ENCODE measurements around the gene RHBDL2. TPM values are rescaled to one million over a fixed set of nuclear protein-coding genes. Genes with fewer than 3 reads are reported as not detected.

RHBDL2 gene
- total and polyA plus RNA-seq, 9 of the 15 experiments (the other 6 are each of a cell fraction or from before 2014, with no cell fraction given), result not detected

DNA sequence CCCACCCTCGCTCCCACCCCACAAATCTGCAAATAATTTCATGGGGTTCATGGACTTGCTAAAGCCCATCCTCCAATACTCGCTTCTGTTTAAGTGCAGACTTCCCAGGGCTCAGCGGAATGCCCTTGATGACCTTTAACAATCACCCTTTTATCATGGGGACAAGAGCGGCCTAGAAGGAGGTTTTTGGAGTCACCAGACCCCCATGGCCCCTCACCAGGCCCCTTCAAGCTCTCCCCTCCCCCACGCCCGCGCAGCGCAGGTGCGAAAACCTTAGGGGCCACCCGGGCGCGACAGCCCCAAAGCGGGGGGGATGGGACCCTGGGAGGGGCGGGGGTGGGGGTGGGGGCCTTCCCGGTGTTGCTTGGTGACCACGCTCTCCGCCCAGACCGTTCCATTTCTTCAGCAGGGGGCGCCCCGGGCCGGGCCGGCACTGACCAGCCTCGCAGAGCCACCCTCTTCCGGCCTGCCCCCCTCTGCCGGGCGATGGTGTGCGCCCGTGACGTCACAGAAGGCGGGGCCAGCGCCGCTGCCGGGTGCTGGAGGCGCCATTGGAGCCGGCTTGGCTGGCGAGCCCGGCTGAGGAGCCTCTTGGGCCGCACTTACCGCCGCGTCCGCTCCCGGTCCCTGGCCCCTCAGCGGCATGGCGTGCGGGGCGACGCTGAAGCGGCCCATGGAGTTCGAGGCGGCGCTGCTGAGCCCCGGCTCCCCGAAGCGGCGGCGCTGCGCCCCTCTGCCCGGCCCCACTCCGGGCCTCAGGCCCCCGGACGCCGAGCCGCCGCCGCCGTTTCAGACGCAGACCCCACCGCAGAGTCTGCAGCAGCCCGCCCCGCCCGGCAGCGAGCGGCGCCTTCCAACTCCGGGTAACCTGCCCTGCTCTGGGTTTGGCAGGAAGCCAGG, 49.4 kb upstream of the RHBDL2 start, which contains the start of gene AKIRIN1 (continued):
- TF ChIP-seq, protein P1, sequence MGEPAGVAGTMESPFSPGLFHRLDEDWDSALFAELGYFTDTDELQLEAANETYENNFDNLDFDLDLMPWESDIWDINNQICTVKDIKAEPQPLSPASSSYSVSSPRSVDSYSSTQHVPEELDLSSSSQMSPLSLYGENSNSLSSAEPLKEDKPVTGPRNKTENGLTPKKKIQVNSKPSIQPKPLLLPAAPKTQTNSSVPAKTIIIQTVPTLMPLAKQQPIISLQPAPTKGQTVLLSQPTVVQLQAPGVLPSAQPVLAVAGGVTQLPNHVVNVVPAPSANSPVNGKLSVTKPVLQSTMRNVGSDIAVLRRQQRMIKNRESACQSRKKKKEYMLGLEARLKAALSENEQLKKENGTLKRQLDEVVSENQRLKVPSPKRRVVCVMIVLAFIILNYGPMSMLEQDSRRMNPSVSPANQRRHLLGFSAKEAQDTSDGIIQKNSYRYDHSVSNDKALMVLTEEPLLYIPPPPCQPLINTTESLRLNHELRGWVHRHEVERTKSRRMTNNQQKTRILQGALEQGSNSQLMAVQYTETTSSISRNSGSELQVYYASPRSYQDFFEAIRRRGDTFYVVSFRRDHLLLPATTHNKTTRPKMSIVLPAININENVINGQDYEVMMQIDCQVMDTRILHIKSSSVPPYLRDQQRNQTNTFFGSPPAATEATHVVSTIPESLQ (CRISPR knock-in tag; IDR thresholded peaks at IDR 0.05), result peak; percentile 55; the same call in 1 of the 2 replicates
- 0 out of 2 replicates have a peak, but pooled peaks have one; percentile 42 for TF ChIP-seq NCOR1 (IDR thresholded peaks at IDR 0.05)
- TF ChIP-seq, protein P2, sequence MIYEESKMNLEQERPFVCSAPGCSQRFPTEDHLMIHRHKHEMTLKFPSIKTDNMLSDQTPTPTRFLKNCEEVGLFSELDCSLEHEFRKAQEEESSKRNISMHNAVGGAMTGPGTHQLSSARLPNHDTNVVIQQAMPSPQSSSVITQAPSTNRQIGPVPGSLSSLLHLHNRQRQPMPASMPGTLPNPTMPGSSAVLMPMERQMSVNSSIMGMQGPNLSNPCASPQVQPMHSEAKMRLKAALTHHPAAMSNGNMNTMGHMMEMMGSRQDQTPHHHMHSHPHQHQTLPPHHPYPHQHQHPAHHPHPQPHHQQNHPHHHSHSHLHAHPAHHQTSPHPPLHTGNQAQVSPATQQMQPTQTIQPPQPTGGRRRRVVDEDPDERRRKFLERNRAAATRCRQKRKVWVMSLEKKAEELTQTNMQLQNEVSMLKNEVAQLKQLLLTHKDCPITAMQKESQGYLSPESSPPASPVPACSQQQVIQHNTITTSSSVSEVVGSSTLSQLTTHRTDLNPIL (CRISPR knock-in tag; IDR thresholded peaks at IDR 0.05), result no peak
- TF ChIP-seq HNRNPUL1 (IDR thresholded peaks at IDR 0.05; ENCODE audit: low read length), result no peak
- peak; percentile 60; the same call in 1 of the 2 replicates for TF ChIP-seq KLF1 (tag; IDR thresholded peaks at IDR 0.05)
- TF ChIP-seq DNMT1 (IDR thresholded peaks at IDR 0.05), result no peak
- no peak for TF ChIP-seq SREBF2 (CRISPR knock-in tag; IDR thresholded peaks at IDR 0.05)
- no peak; the same call in 1 of the 2 replicates for TF ChIP-seq ZNF644 (tag; IDR thresholded peaks at IDR 0.05; ENCODE audit: low read depth)
- TF ChIP-seq, protein P3, sequence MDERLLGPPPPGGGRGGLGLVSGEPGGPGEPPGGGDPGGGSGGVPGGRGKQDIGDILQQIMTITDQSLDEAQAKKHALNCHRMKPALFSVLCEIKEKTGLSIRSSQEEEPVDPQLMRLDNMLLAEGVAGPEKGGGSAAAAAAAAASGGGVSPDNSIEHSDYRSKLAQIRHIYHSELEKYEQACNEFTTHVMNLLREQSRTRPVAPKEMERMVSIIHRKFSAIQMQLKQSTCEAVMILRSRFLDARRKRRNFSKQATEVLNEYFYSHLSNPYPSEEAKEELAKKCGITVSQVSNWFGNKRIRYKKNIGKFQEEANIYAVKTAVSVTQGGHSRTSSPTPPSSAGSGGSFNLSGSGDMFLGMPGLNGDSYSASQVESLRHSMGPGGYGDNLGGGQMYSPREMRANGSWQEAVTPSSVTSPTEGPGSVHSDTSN (CRISPR knock-in tag; IDR thresholded peaks at IDR 0.05; ENCODE audit: low read depth), result no peak
- TF ChIP-seq, protein P3 (tag; conservative IDR thresholded peaks at IDR 0.05; ENCODE audit: low read depth), result no peak
- no peak for TF ChIP-seq RHOXF2B (CRISPR knock-in tag; conservative IDR thresholded peaks at IDR 0.05)
- peak; percentile 38; the same call in 1 of the 2 replicates for TF ChIP-seq MAFF (IDR thresholded peaks at IDR 0.05; ENCODE audit: low read length)
- TF ChIP-seq, protein P4, sequence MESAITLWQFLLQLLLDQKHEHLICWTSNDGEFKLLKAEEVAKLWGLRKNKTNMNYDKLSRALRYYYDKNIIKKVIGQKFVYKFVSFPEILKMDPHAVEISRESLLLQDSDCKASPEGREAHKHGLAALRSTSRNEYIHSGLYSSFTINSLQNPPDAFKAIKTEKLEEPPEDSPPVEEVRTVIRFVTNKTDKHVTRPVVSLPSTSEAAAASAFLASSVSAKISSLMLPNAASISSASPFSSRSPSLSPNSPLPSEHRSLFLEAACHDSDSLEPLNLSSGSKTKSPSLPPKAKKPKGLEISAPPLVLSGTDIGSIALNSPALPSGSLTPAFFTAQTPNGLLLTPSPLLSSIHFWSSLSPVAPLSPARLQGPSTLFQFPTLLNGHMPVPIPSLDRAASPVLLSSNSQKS (CRISPR knock-in tag; IDR thresholded peaks at IDR 0.05), result no peak
- no peak for TF ChIP-seq NFATC3 (IDR thresholded peaks at IDR 0.05)
- TF ChIP-seq, protein P5, sequence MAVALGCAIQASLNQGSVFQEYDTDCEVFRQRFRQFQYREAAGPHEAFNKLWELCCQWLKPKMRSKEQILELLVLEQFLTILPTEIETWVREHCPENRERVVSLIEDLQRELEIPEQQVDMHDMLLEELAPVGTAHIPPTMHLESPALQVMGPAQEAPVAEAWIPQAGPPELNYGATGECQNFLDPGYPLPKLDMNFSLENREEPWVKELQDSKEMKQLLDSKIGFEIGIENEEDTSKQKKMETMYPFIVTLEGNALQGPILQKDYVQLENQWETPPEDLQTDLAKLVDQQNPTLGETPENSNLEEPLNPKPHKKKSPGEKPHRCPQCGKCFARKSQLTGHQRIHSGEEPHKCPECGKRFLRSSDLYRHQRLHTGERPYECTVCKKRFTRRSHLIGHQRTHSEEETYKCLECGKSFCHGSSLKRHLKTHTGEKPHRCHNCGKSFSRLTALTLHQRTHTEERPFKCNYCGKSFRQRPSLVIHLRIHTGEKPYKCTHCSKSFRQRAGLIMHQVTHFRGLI (CRISPR knock-in tag; IDR thresholded peaks at IDR 0.05), result no peak
- TF ChIP-seq ZZZ3 (IDR thresholded peaks at IDR 0.05), result no peak
- no peak for TF ChIP-seq RBM39 (optimal IDR thresholded peaks at IDR 0.05; ENCODE audit: low read depth, low read length)
- TF ChIP-seq ZNF707 (CRISPR knock-in tag; conservative IDR thresholded peaks at IDR 0.05), result no peak
- TF ChIP-seq ZNF12 (CRISPR knock-in tag; IDR thresholded peaks at IDR 0.05), result no peak
- no peak for TF ChIP-seq KAT7 (CRISPR knock-in tag; IDR thresholded peaks at IDR 0.05; ENCODE audit: borderline replicate concordance)

Data from K562 (cell line).